ENCODE results near the gene TRIM72. TPM values are rescaled to one million over a fixed set of nuclear protein-coding genes. Genes with fewer than 3 reads are reported as not detected.
"Not testable (repeated sequence)": the region's sequence is repeated elsewhere in the genome, so short reads cannot be mapped to it uniquely, and the experiment has no call there.

TRIM72 gene
- total RNA-seq, 4 donors from 2014 or later: under 0.01 to 0.60 (median 0.21) TPM; not detected in 1

GRCh38 chr16:31276600-31276999 lies 62.7 kb downstream of the TRIM72 start:
- no peak for DNase-seq (ENCODE audit: low spot score in 2 of 2)
- H3K36me3 ChIP-seq: no peaks in the 10 kb centered on the region
- TF ChIP-seq POLR2A (IDR thresholded peaks at IDR 0.05): no peak
- no peak for TF ChIP-seq CTCF (IDR thresholded peaks at IDR 0.05)
- TF ChIP-seq EP300 (IDR thresholded peaks at IDR 0.05): no peak
- H3K27ac ChIP-seq: no peak overlapping the region
- WGBS, 2 donors: 78 to 79% methylated on average over 5 of the region's 5 CpGs
- H3K9me3 ChIP-seq: peaks cover 0 to 15% (median 0%) of the 10 kb centered on the region in 4 donors
- H3K4me1 ChIP-seq: no peaks in the 10 kb centered on the region
- H3K4me3 ChIP-seq: no peak overlapping the region
- no peaks in the 10 kb centered on the region for H3K27me3 ChIP-seq

- H3K27ac ChIP-seq: no peak overlapping the region
- no peaks in the 10 kb centered on the region for H3K36me3 ChIP-seq
- H3K9me3 ChIP-seq: peaks cover 0 to 15% (median 0%) of the 10 kb centered on the region in 4 donors
- TF ChIP-seq POLR2A (IDR thresholded peaks at IDR 0.05): no peak
- TF ChIP-seq EP300 (IDR thresholded peaks at IDR 0.05): no peak
- TF ChIP-seq CTCF (IDR thresholded peaks at IDR 0.05): no peak
- H3K4me3 ChIP-seq: no peak overlapping the region
- no peaks in the 10 kb centered on the region for H3K27me3 ChIP-seq
- DNase-seq (ENCODE audit: low spot score in 2 of 2): no peak
- H3K4me1 ChIP-seq: no peaks in the 10 kb centered on the region
- WGBS, 2 donors: 87 to 91% methylated on average over 17 of the region's 17 CpGs
These were observed 63.8 kb downstream of the TRIM72 start for GRCh38 chr16:31277659-31278260.

GRCh38 chr16:31278853-31279252 lies 64.9 kb downstream of the TRIM72 start:
- not testable (repeated sequence) for DNase-seq (ENCODE audit: low spot score in 2 of 2); H3K27ac ChIP-seq; H3K27me3 ChIP-seq; H3K4me1 ChIP-seq; H3K4me3 ChIP-seq; H3K36me3 ChIP-seq
- peaks cover 0 to 14% (median 0%) of the 10 kb centered on the region in 4 donors for H3K9me3 ChIP-seq
- 83 to 89% methylated on average over 4 of the region's 4 CpGs for WGBS, 2 donors

Small RNAs within 50 kb of the gene (small RNA-seq; reads per million reads assigned to genes)
- not detected for gene AC009088.4
- not detected for gene NDUFA3P6

Other genes with a start within 250 kb of the TRIM72 start
- 10 to 100 TPM; 14.9 to 42.9 (median 22.5) TPM for gene HSD3B7, start 228.9 kb upstream of the TRIM72 start, total RNA-seq
- gene STX1B, start 203.5 kb upstream of the TRIM72 start, total RNA-seq: 1 to 10 TPM in 3 of 4 donors, under 1 TPM in 1; 0.84 to 6.1 (median 1.3) TPM
- 10 to 100 TPM; 50.7 to 69.3 (median 63.9) TPM for gene STX4, start 180.6 kb upstream of the TRIM72 start, total RNA-seq
- gene ZNF668, start 139.9 kb upstream of the TRIM72 start, total RNA-seq: 10 to 100 TPM; 15.5 to 20.3 (median 16.7) TPM
- gene ZNF646, start 139.7 kb upstream of the TRIM72 start, total RNA-seq: 10 to 100 TPM; 13.4 to 22.5 (median 20.0) TPM
- 1 to 10 TPM; 1.3 to 5.4 (median 3.1) TPM for gene PRSS53, start 125.2 kb upstream of the TRIM72 start, total RNA-seq
- 100 to 1,000 TPM; 114 to 180 (median 136) TPM for gene VKORC1, start 119.3 kb upstream of the TRIM72 start, total RNA-seq
- gene BCKDK, start 105.7 kb upstream of the TRIM72 start, total RNA-seq: 10 to 100 TPM; 37.9 to 53.4 (median 45.6) TPM
- gene KAT8, start 96.5 kb upstream of the TRIM72 start, total RNA-seq: 10 to 100 TPM; 79.5 to 99.0 (median 92.7) TPM
- under 1 TPM in 1 of 4 donors, not detected in 3; 0.20 TPM for gene PRSS8, start 78.4 kb upstream of the TRIM72 start, total RNA-seq
- 10 to 100 TPM in 2 of 4 donors, 1 to 10 TPM in 2; 6.5 to 21.3 (median 10.8) TPM for gene PRSS36, start 64.1 kb upstream of the TRIM72 start, total RNA-seq
- gene FUS, start 34.0 kb upstream of the TRIM72 start, total RNA-seq: 100 to 1,000 TPM in 3 of 4 donors, 10 to 100 TPM in 1; 91.8 to 125 (median 109) TPM
- 10 to 100 TPM; 27.8 to 64.5 (median 46.7) TPM for gene PYCARD, start 11.4 kb upstream of the TRIM72 start, total RNA-seq
- gene PYDC1, start 3.0 kb downstream of the TRIM72 start, total RNA-seq: 1 to 10 TPM in 1 of 4 donors, not detected in 3; 5.5 TPM
- 10 to 100 TPM; 10.9 to 31.0 (median 27.1) TPM for gene ITGAM, start 45.9 kb downstream of the TRIM72 start, total RNA-seq
- gene ITGAX, start 141.1 kb downstream of the TRIM72 start, total RNA-seq: 1 to 10 TPM; 1.8 to 9.3 (median 4.3) TPM
- gene ITGAD, start 179.2 kb downstream of the TRIM72 start, total RNA-seq: under 1 TPM in 2 of 4 donors, not detected in 2; under 0.01 to 0.22 TPM
- gene COX6A2, start 214.2 kb downstream of the TRIM72 start, total RNA-seq: not detected
- 1 to 10 TPM; 1.5 to 2.5 (median 2.1) TPM for gene ZNF843, start 228.7 kb downstream of the TRIM72 start, total RNA-seq
- gene ARMC5, start 245.4 kb downstream of the TRIM72 start, total RNA-seq: 10 to 100 TPM in 1 of 4 donors, 1 to 10 TPM in 3; 6.6 to 11.6 (median 9.1) TPM